OCI-LY1 (cell line): Measurements from ENCODE around the gene CTNND2.

ENCODE experiments used
- EZH2 ChIP-seq: fragments of 200-600 bp; sonication (generic), shearing (Covaris generic); IDR thresholded peaks from 2 replicates; pipeline ENCODE4 v1.8.0; 2017; ENCODE audit warnings: borderline replicate concordance, mixed run types, mild to moderate bottlenecking, antibody characterized with exemption, low read length, moderate library complexity, mixed read lengths
- TF ChIP-seq, protein P1 (sequence below): fragments of 200-600 bp; sonication (generic), shearing (Covaris generic); IDR thresholded peaks from 2 replicates; pipeline ENCODE4 v1.5.1; 2017; ENCODE audit warnings: mild to moderate bottlenecking, antibody characterized with exemption, low read length, moderate library complexity, mixed read lengths

DNA sequence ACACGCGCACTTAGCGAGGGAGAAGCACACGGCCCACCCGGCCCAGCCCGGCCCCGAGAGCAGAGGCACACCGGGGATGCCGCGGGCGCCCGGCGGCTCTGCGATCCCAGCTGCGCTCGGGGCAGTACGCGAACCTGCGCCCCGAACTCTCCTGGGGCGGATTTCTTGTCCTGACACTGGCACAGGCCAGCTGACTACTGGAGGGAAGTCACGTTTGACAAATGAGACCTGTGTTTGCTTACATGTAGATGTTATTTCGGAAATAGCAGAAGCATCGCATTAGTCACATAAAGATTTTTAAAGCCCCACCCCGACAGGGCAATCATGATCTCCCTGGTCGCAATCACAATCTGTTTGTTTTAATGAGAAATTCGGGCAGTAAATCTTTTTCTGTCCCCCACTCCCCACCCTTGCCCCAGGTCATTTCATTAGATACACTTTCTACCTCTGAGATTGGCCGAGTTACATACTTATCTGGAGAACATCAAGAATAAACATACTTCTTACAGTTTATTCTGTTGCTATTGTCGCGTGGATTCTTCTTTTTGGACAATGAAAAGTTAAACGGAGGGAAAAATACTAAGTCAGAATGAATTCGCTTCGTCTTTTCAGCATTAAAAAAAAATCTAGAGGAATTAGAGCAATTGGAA lies 518.9 kb downstream of the CTNND2 start:
- no peak for TF ChIP-seq EZH2
- TF ChIP-seq, protein P1, sequence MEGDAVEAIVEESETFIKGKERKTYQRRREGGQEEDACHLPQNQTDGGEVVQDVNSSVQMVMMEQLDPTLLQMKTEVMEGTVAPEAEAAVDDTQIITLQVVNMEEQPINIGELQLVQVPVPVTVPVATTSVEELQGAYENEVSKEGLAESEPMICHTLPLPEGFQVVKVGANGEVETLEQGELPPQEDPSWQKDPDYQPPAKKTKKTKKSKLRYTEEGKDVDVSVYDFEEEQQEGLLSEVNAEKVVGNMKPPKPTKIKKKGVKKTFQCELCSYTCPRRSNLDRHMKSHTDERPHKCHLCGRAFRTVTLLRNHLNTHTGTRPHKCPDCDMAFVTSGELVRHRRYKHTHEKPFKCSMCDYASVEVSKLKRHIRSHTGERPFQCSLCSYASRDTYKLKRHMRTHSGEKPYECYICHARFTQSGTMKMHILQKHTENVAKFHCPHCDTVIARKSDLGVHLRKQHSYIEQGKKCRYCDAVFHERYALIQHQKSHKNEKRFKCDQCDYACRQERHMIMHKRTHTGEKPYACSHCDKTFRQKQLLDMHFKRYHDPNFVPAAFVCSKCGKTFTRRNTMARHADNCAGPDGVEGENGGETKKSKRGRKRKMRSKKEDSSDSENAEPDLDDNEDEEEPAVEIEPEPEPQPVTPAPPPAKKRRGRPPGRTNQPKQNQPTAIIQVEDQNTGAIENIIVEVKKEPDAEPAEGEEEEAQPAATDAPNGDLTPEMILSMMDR = no peak
